ENCODE data around the gene WFIKKN1.

Gene WFIKKN1

GRCh38 chr16:683396-684070, 52.7 kb downstream of the WFIKKN1 start:
- DNase-seq (ENCODE audit: low spot score), result no peak

More at GRCh38 chr16:683396-684070, 52.7 kb downstream of the WFIKKN1 start:
- FAIRE-seq, result no peak

Data from RCC 7860 (cell line).